Measurements from ENCODE around the gene DUSP1.

The DUSP1 gene, protein sequence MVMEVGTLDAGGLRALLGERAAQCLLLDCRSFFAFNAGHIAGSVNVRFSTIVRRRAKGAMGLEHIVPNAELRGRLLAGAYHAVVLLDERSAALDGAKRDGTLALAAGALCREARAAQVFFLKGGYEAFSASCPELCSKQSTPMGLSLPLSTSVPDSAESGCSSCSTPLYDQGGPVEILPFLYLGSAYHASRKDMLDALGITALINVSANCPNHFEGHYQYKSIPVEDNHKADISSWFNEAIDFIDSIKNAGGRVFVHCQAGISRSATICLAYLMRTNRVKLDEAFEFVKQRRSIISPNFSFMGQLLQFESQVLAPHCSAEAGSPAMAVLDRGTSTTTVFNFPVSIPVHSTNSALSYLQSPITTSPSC

DNA sequence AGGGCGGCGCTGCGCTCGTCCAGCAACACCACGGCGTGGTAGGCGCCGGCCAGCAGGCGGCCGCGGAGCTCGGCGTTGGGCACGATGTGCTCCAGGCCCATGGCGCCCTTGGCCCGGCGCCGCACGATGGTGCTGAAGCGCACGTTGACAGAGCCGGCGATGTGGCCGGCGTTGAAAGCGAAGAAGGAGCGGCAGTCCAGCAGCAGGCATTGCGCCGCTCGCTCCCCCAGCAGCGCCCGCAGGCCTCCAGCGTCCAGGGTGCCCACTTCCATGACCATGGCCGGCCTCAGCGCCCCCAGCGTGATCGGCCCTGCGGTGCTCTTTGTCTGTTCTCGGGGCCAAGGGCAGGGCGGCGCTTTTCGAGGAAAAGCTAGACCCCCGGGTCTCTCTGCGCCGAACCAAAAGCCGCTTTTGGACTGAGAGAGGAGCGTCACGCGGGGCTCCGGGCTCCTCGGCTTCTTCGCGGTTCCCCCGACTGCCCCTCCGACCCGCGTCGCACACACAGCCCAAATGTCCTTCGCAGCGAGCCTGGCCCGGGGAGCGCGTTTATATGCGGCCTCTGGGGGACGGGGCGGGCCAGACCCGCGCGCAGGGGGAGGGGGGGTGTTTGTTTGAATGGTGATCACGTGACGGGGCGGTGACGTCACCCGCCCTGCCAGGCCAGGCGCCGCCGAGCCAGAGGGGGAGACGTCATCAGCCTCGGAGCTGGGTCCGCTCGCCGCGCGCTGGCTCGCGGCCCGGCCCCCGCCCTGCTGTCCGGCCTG, at the start of gene DUSP1:
Gene DUSP1, minus strand, starts transcription at position 521 of the 764 bp plus-strand sequence. Its CDS starts 243 bp downstream, at position 278.
- TF ChIP-seq, protein P1, sequence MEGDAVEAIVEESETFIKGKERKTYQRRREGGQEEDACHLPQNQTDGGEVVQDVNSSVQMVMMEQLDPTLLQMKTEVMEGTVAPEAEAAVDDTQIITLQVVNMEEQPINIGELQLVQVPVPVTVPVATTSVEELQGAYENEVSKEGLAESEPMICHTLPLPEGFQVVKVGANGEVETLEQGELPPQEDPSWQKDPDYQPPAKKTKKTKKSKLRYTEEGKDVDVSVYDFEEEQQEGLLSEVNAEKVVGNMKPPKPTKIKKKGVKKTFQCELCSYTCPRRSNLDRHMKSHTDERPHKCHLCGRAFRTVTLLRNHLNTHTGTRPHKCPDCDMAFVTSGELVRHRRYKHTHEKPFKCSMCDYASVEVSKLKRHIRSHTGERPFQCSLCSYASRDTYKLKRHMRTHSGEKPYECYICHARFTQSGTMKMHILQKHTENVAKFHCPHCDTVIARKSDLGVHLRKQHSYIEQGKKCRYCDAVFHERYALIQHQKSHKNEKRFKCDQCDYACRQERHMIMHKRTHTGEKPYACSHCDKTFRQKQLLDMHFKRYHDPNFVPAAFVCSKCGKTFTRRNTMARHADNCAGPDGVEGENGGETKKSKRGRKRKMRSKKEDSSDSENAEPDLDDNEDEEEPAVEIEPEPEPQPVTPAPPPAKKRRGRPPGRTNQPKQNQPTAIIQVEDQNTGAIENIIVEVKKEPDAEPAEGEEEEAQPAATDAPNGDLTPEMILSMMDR (conservative IDR thresholded peaks at IDR 0.05; ENCODE audit: low read depth, low read length) = no peak
- DNase-seq (ENCODE audit: low read depth) = peak; percentile 93
- peak within 1 kb of the TSS; percentile 91 for H3K4me3 ChIP-seq (ENCODE audit: low read length)

DNA sequence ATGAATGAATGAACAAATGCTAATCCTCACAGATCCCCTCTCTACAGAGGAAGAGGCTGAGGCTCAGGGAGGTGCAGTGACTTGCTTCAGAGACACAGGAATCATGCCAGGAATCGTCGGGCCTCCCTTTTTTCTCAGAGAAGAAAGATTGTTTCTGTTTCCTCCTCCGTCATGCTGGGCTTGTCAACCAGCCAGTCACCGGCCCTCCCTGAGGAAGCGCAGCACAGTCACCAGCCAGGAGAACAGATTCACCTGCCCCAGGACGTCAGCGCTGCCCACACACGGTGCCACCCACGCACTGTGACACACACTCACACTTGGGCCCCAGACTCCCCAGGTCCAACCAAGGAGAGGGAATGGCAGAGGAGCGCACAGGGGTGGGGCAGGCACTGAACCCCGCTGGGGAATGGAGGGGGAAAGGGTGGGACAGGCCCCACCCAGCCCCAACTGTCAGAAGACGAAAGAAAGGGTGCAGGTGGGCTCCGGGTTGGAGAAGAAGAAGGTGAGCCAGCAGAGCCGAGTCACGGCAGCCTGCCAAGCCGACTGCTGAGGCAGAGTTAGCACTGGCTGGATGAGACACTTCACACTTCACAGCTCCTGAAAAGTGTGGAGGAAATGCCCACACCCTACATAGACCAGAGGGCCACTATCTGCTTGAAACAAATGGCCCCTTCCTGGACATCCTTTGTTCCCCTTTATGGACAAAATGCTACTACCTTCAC, 49.2 kb upstream of the DUSP1 start:
- TF ChIP-seq, protein P1 (conservative IDR thresholded peaks at IDR 0.05; ENCODE audit: low read depth, low read length) = no peak
- DNase-seq (ENCODE audit: low read depth) = no peak
- H3K4me3 ChIP-seq (ENCODE audit: low read length) = no peak overlapping the region

DNA sequence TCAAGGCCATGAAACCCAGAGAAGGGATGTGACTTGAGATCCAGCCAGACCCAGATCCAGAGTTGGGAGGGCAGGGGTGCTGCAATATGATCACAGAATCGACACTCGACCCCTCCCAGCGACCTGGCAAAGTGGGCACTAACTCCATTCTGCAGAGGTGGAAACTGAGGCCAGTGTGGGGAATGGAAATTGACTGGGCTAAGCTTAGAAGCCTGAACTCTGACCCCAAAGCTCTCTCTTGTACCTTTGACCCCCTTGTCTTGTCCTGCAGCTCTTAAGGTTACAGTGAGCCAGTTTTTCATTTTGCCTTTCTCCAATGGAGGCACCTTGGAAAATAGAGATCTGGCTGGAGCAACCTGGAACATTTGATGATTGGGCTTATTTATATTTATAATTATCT, 48.6 kb upstream of the DUSP1 start:
- no peak for DNase-seq (ENCODE audit: low read depth)
- no peak overlapping the region for H3K4me3 ChIP-seq (ENCODE audit: low read length)
- TF ChIP-seq, protein P1 (conservative IDR thresholded peaks at IDR 0.05; ENCODE audit: low read depth, low read length) = no peak

DNA sequence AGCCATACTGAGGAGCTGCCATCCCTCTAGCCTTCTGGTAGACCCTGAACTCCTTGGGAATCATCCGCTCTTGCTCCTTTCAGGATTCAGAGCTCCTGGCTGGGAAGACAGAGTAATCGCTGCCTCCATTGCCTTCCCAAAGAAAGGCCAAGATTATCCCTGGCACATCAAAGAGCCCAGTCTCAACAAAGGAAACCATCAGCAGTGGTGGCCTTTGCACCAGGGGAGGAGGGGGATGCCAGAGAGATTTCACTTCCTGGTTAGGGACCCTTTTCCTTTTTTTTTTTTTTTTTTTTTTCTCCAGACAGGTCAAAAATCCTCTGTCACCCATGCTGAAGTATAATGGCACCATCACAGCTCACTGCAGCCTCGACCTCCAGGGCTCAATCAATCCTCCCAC, 47.1 kb upstream of the DUSP1 start:
- TF ChIP-seq, protein P1 (conservative IDR thresholded peaks at IDR 0.05; ENCODE audit: low read depth, low read length) = no peak
- H3K4me3 ChIP-seq (ENCODE audit: low read length) = no peak overlapping the region
- DNase-seq (ENCODE audit: low read depth) = no peak

DNA sequence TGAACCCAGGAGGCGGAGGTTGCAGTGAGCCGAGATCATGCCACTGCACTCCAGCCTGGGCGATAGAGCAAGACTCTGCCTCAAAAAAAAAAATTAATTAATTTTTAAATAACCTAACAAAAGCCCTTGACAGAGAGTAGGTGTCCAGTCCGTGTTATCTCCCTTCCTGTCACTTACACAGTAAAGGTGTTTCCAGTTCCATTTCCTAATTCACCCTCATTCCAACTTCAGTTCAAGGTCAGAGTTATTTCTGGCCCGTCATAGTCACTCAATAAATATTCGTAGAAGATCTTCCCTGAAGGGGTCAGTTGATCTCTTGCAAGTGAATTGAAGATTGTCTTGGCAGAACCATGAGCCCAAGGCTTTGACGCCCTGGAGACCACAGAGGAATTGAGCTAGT, 46.7 kb upstream of the DUSP1 start:
- no peak overlapping the region for H3K4me3 ChIP-seq (ENCODE audit: low read length)
- no peak for DNase-seq (ENCODE audit: low read depth)

DNA sequence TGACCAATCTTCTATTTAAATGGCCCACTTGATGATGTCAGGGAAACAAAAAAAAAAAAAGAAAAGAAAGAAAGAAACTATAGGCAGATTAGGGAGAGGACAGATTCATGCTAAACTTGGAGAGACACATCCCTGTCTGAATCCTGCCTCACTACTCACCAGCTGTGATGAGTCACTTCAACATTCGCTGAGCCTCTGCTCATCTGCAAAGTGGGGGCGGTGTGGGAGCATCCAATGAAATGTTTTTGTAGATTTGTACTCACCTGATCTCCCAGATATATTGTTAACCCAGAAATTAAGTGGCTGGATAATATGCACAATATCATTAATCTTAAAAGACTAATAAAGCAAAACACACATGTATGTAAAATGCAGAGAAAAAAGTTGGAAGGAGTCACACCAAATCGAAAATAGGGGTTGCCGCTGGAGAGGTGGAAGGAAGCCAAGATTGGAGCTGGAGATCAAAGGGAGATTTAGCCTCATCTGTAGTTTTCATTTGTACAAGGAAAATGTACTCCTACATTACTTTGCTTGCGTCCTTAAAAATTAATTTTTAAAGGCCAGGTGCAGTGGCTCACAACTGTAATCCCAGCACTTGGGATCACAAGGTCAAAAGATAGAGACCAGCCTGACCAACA, 46.0 kb upstream of the DUSP1 start:
- TF ChIP-seq, protein P1 (conservative IDR thresholded peaks at IDR 0.05; ENCODE audit: low read depth, low read length) = no peak
- DNase-seq (ENCODE audit: low read depth) = no peak
- H3K4me3 ChIP-seq (ENCODE audit: low read length) = no peak overlapping the region

More for the DNA sequence above, 46.7 kb upstream of the DUSP1 start:
- TF ChIP-seq, protein P1 (conservative IDR thresholded peaks at IDR 0.05; ENCODE audit: low read depth, low read length) = no peak
